ENCODE measurements around the gene DUS2. TPM values are rescaled to one million over a fixed set of nuclear protein-coding genes. Genes with fewer than 3 reads are reported as not detected.

DUS2 gene
- total and polyA plus RNA-seq, 2 of the 8 experiments (the other 6 are each of a cell fraction or from before 2014, with no cell fraction given) = 17.2 to 27.0 TPM

DNA sequence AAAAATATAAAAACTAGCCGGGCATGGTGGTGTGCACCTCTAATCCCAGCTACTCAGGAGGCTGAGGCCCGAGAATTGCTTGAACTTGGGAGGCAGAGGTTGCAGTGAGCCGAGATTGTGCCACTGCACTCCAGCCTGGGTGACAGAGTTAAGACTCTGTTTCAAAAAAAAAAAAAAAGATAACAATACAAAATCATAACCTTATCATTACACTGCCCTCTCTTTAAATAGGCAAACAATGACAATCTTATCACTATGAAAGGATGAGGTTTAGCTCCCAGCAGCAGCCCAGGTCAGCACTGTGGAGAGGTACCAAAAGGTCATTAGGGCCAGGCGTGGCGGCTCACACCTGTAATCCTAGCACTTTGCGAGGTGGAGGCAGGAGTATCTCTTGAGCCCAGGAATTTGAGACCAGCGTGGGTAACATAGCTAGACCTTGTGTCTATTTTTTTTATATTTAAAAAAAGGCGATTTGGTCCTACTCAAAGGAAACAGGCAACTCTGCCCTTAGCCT, 3.9 kb upstream of the DUS2 start:
- H3K4ac ChIP-seq (replicated peaks; ENCODE audit: insufficient read length, low read depth, low read length) = no peak overlapping the region
- H3K9me3 ChIP-seq (ENCODE audit: insufficient read depth in 2 of 2, low read depth in 1 of 2, low read length in 1 of 2) = no peaks in the 10 kb centered on the region
- POLR2A ChIA-PET (ENCODE audit: partially characterized antibody) = no interaction called here
- no peak overlapping the region for H2BK12ac ChIP-seq (ENCODE audit: low read depth, low read length)
- no peak overlapping the region for H2AFZ ChIP-seq (ENCODE audit: low read length)
- TF ChIP-seq SP2 (IDR thresholded peaks at IDR 0.05; ENCODE audit: low read length) = no peak
- TF ChIP-seq TCF12 (IDR thresholded peaks at IDR 0.05; ENCODE audit: low read depth, low read length) = no peak
- no peak for TF ChIP-seq NANOG (IDR thresholded peaks at IDR 0.05; ENCODE audit: insufficient read depth, low read depth, low read length, poor library complexity, severe bottlenecking)
- no peak for TF ChIP-seq POU5F1 (IDR thresholded peaks at IDR 0.05; ENCODE audit: low read depth, low read length)
- no peak for TF ChIP-seq TBP (IDR thresholded peaks at IDR 0.05; ENCODE audit: low read depth, low read length)
- TF ChIP-seq POLR2AphosphoS5 (IDR thresholded peaks at IDR 0.05; ENCODE audit: low read depth, low read length) = no peak
- TF ChIP-seq, protein P1, sequence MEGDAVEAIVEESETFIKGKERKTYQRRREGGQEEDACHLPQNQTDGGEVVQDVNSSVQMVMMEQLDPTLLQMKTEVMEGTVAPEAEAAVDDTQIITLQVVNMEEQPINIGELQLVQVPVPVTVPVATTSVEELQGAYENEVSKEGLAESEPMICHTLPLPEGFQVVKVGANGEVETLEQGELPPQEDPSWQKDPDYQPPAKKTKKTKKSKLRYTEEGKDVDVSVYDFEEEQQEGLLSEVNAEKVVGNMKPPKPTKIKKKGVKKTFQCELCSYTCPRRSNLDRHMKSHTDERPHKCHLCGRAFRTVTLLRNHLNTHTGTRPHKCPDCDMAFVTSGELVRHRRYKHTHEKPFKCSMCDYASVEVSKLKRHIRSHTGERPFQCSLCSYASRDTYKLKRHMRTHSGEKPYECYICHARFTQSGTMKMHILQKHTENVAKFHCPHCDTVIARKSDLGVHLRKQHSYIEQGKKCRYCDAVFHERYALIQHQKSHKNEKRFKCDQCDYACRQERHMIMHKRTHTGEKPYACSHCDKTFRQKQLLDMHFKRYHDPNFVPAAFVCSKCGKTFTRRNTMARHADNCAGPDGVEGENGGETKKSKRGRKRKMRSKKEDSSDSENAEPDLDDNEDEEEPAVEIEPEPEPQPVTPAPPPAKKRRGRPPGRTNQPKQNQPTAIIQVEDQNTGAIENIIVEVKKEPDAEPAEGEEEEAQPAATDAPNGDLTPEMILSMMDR (IDR thresholded peaks at IDR 0.05; ENCODE audit: control extremely low read depth in 1 of 3, insufficient read depth in 1 of 3, low read depth in 1 of 3, low read length in 3 of 3) = no peak
- TF ChIP-seq EP300 (IDR thresholded peaks at IDR 0.05; ENCODE audit: borderline replicate concordance in 1 of 2, low read depth in 2 of 2, low read length in 2 of 2) = no peak
- no peak overlapping the region for H3K23ac ChIP-seq (ENCODE audit: insufficient read length)
- H3K9ac ChIP-seq (replicated peaks in 1 of 4; ENCODE audit: extremely low read depth in 1 of 4, low read depth in 3 of 4, low read length in 3 of 4) = no peak overlapping the region
- H3K27ac ChIP-seq (ENCODE audit: low read depth, low read length) = no peak overlapping the region
- H2BK5ac ChIP-seq (ENCODE audit: low read depth, low read length) = no peak overlapping the region
- DNase-seq (ENCODE audit: low read depth in 1 of 2, low spot score in 2 of 2) = no peak
- no peak for FAIRE-seq
- CTCF ChIA-PET (ENCODE audit: partially characterized antibody) = interaction anchor here (1.0 to 1.8 kb wide), 3 partner anchors 22 to 75 kb away, joined by 3 to 6 read pairs (median 4); partner anchors contain the start of genes DPEP3 and LCAT
- peaks cover 6% of the 10 kb centered on the region for H3K79me1 ChIP-seq (ENCODE audit: low read depth, low read length)
- no peak overlapping the region for H3K14ac ChIP-seq (ENCODE audit: insufficient read length)
- no peak overlapping the region for H3K4me2 ChIP-seq (ENCODE audit: insufficient read depth in 1 of 2, low read depth in 2 of 2, low read length in 2 of 2)
- H3K4me3 ChIP-seq (ENCODE audit: extremely low read depth in 1 of 4, insufficient read depth in 2 of 4, low read depth in 3 of 4, low read length in 4 of 4) = no peak overlapping the region
- H4K20me1 ChIP-seq (replicated peaks in 1 of 2; ENCODE audit: control insufficient read depth in 1 of 2, insufficient read depth in 2 of 2, low read length in 2 of 2) = peaks cover 0 to 3% of the 10 kb centered on the region in 2 experiments
- peaks cover 12% of the 10 kb centered on the region for H3K23me2 ChIP-seq (ENCODE audit: low read depth, low read length)
- no peak overlapping the region for H2BK15ac ChIP-seq (ENCODE audit: low read length)
- H3K18ac ChIP-seq (ENCODE audit: extremely low read depth, low read length) = no peak overlapping the region
- whole genome bisulfite sequencing, 2 experiments (ENCODE audit: extremely low coverage in 1 of 2, insufficient coverage in 1 of 2, insufficient read length in 1 of 2, insufficient replicate concordance in 2 of 2, low coverage in 1 of 2, low lambda C conversion rate in 2 of 2, missing lambda C conversion rate in 1 of 2) = 87% methylated on average over 8 of the region's 8 CpGs; no CpG with 5 or more reads in 1 of the 2 experiments
- H3K56ac ChIP-seq (replicated peaks; ENCODE audit: insufficient read length, low read depth, low read length) = no peak overlapping the region
- H2BK20ac ChIP-seq (ENCODE audit: low read length) = no peak overlapping the region
- peaks cover 0 to 22% of the 10 kb centered on the region in 2 experiments; a peak in 2 of 4 replicates for H3K79me2 ChIP-seq (ENCODE audit: control insufficient read depth in 1 of 2, insufficient read depth in 2 of 2, low read length in 2 of 2)
- no peak overlapping the region; the same call in 1 of the 2 replicates for H4K8ac ChIP-seq (ENCODE audit: extremely low read depth, insufficient read depth, low read length)
- H3K36me3 ChIP-seq (ENCODE audit: control insufficient read depth in 2 of 4, insufficient read depth in 4 of 4, low read length in 3 of 4) = peaks cover 0 to 5% (median 0%) of the 10 kb centered on the region in 4 experiments; a peak in 3 of 8 replicates
- H2AK5ac ChIP-seq (ENCODE audit: low read depth, low read length) = no peak overlapping the region
- no peak overlapping the region for H2BK120ac ChIP-seq (replicated peaks; ENCODE audit: low read depth, low read length)
- H3K27me3 ChIP-seq (replicated peaks in 1 of 4; ENCODE audit: control insufficient read depth in 3 of 4, extremely low read depth in 1 of 4, insufficient read depth in 3 of 4, low read length in 3 of 4) = no peaks in the 10 kb centered on the region
- H4K5ac ChIP-seq (ENCODE audit: insufficient read length, low read depth, low read length) = no peak overlapping the region
- H3K4me1 ChIP-seq (replicated peaks in 1 of 4; ENCODE audit: control insufficient read depth in 3 of 4, insufficient read depth in 4 of 4, low read length in 3 of 4) = peaks cover 0 to 8% (median 5%) of the 10 kb centered on the region in 4 experiments; a peak in 5 of 7 replicates
- no peak overlapping the region for H4K91ac ChIP-seq (replicated peaks; ENCODE audit: insufficient read length, low read length)

All from H1 (cell line).